HG03457 (cell line): Measurements from ENCODE around the gene AAK1.

Experiments
- ATAC-seq: cut with Tn5 transposase; IDR thresholded peaks from one replicate; pipeline ENCODE4 v1.9.1; 2021; ENCODE audit warnings: moderate number of reproducible peaks; ENCODE audit not compliant: unreplicated experiment

Gene AAK1

GRCh38 chr2:69546646-69547045 is 96.9 kb downstream of the AAK1 start:
- ATAC-seq, result no peak

- no peak for ATAC-seq
Measured at GRCh38 chr2:69545477-69545932, 98.0 kb downstream of the AAK1 start.

- no peak for ATAC-seq
Measured at GRCh38 chr2:69544951-69545350, 98.6 kb downstream of the AAK1 start.

- no peak for ATAC-seq
Measured at GRCh38 chr2:69539549-69539908, 104.0 kb downstream of the AAK1 start.

GRCh38 chr2:69538872-69539548 is 104.5 kb downstream of the AAK1 start:
- ATAC-seq, result no peak

- ATAC-seq, result no peak
Measured at GRCh38 chr2:69538249-69538648, 105.3 kb downstream of the AAK1 start.

- no peak for ATAC-seq
Measured at GRCh38 chr2:69535817-69536241, 107.7 kb downstream of the AAK1 start.

GRCh38 chr2:69531186-69531585 is 112.4 kb downstream of the AAK1 start:
- no peak for ATAC-seq

GRCh38 chr2:69529480-69529879 is 114.1 kb downstream of the AAK1 start:
- no peak for ATAC-seq

- no peak for ATAC-seq
Measured at GRCh38 chr2:69525261-69525660, 118.3 kb downstream of the AAK1 start.

- no peak for ATAC-seq
Measured at GRCh38 chr2:69524799-69525198, 118.7 kb downstream of the AAK1 start.

GRCh38 chr2:69521747-69522146 is 121.8 kb downstream of the AAK1 start:
- ATAC-seq, result no peak

GRCh38 chr2:69518841-69519240 is 124.7 kb downstream of the AAK1 start:
- no peak for ATAC-seq

- ATAC-seq, result no peak
Measured at GRCh38 chr2:69517410-69517809, 126.1 kb downstream of the AAK1 start.

GRCh38 chr2:69514819-69515218 is 128.7 kb downstream of the AAK1 start:
- ATAC-seq, result no peak

GRCh38 chr2:69514406-69514805 is 129.1 kb downstream of the AAK1 start:
- no peak for ATAC-seq

GRCh38 chr2:69512446-69512845 is 131.1 kb downstream of the AAK1 start:
- no peak for ATAC-seq

- ATAC-seq, result no peak
Measured at GRCh38 chr2:69510204-69510603, 133.3 kb downstream of the AAK1 start.

- ATAC-seq, result no peak
Measured at GRCh38 chr2:69509750-69510140, 133.8 kb downstream of the AAK1 start.

GRCh38 chr2:69509011-69509749 is 134.4 kb downstream of the AAK1 start:
- ATAC-seq, result no peak

GRCh38 chr2:69505710-69506109 is 137.8 kb downstream of the AAK1 start:
- no peak for ATAC-seq

- ATAC-seq, result no peak
Measured at GRCh38 chr2:69501301-69501700, 142.2 kb downstream of the AAK1 start.

- no peak for ATAC-seq
Measured at GRCh38 chr2:69499966-69500365, 143.6 kb downstream of the AAK1 start.
